Body of pancreas (tissue), 4 donors: ENCODE measurements around the gene ABCF1.

Experiments used
- CTCF ChIP-seq, 7 experiments: fragments of 450-650 bp in 4 of 7; fragments of 200-600 bp in 3 of 7; sonication (generic) in 3 of 7; IDR thresholded peaks; one replicate each; pipeline ENCODE4 v1.5.1; 2016 to 2019; ENCODE audit warnings: antibody characterized with exemption in 7 of 7
- POLR2A ChIP-seq, 3 donors: fragments of 450-650 bp; IDR thresholded peaks; one replicate each; pipeline ENCODE4 v1.6.1; 2016; ENCODE audit warnings: antibody characterized with exemption in 3 of 3, mild to moderate bottlenecking in 2 of 3

GRCh38 chr6:30542404-30542725, 28.9 kb upstream of the ABCF1 start:
- TF ChIP-seq CTCF (IDR thresholded peaks at IDR 0.05) (no peak), POLR2A (IDR thresholded peaks at IDR 0.05) (no peak)
